ENCODE measurements around the gene LRP1-AS. TPM values are rescaled to one million over a fixed set of nuclear protein-coding genes. Genes with fewer than 3 reads are reported as not detected.
A peak's percentile ranks its signal among the peaks of the same experiment; 100 is the strongest.

LRP1-AS gene
- not detected in 2 replicates for total RNA-seq (2022)
- percentile 15 among the genes with signal in this experiment for Bru-seq, nascent RNA
- percentile 4 among the genes with signal in this experiment for BruChase-seq, experiment 1, labeled RNA remaining after a 6-hour chase
- BruChase-seq, experiment 2, labeled RNA remaining after a 2-hour chase = percentile 19 among the genes with signal in this experiment
- long read RNA-seq = 0 reads

DNA sequence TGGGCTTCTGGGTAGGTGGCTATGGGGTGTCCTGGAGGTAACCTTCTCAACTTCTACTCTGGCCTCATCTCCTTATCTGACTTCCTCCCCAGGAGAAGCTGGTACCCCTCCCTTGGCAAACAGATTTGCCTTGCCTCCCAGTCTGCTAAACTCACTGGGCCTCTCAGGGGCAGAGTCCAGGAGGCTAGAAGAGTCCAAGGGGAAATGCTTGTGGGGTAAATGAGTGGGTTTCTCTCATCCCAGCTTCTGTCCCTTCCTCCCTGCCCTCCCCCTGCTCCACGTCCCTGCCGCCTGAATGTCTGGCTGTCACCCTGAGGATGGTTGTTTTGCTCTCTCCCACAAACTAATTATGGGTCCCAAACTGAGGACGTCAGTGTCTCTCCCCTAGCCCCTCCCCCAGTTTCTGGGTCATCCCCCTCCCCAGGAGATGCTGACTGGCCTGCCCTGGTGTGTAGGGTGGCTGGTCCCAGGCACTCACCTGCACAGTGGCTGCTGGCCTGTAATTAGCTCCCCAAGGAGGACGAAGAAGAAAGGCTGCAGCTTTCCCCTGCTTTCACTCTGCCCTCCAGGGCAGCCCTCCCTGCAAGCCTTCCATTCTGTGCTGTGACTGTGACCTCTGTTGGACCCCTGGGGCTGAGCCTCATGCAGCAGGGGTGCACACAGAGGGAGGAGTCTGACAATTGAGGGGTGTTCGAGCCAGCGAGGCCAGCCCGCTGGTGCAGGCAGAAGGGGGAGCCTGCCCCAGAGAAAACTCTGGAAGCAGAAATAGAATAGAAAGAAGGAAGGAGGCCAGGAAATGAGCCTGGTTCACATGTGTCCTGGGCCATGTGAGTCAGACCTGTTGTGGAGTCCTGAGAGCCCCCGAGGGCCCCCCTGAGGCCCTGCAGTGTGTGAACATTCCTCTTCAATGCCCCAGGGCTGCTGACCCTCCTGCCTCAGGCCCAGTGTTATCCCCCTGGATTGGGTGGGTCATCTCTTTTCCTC is at the start of gene LRP1-AS:
Gene LRP1-AS, minus strand, starts transcription at position 659 of the 984 bp plus-strand sequence.
- intact Hi-C loops (cut with micrococcal nuclease) = no loop called here
- Mint-ChIP-seq H3K4me3 (ENCODE audit: unreplicated experiment) (no peak within 1 kb of the TSS), H3K36me3 (ENCODE audit: insufficient read depth, unreplicated experiment) (peaks cover 35% of the 10 kb centered on the region), H3K9me3 (ENCODE audit: unreplicated experiment) (no peaks in the 10 kb centered on the region), H3K27me3 (ENCODE audit: insufficient read depth, unreplicated experiment) (no peaks in the 10 kb centered on the region), H3K4me1 (ENCODE audit: insufficient read depth, unreplicated experiment) (peaks cover 42% of the 10 kb centered on the region), H3K27ac (ENCODE audit: low read depth, unreplicated experiment) (peak within 1 kb of the TSS; percentile 52)
- no peak for TF ChIP-seq CTCF (IDR thresholded peaks at IDR 0.05; ENCODE audit: unreplicated experiment)
- DNase-seq (ENCODE audit: unreplicated experiment) = no peak
- no TSS peak for BruUV-seq (replicated peaks)
- CTCF ChIA-PET = interaction anchor here (0.7 to 7.1 kb wide), 3 partner anchors 19 to 160 kb away, joined by 3 to 54 read pairs (median 3); no protein-coding TSS in a partner anchor
- POLR2A ChIA-PET = interaction anchor here (1.6 to 4.9 kb wide), 2 partner anchors 36 to 78 kb away, joined by 4 to 34 read pairs; partner anchors contain the start of gene STAT6

DNA sequence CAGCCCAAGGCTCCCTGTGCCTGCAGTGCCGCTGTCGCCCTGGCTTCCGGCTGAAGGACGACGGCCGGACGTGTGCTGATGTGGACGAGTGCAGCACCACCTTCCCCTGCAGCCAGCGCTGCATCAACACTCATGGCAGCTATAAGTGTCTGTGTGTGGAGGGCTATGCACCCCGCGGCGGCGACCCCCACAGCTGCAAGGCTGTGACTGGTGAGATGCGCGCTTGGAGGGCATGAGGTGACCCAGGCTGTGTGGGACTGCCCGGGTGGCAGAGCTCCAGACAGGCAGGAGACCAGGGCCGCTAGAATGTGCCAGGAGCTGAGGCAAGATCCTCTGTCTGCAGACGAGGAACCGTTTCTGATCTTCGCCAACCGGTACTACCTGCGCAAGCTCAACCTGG is 49.5 kb upstream of the LRP1-AS start:
- Mint-ChIP-seq H3K27me3 (ENCODE audit: insufficient read depth, unreplicated experiment) (no peaks in the 10 kb centered on the region), H3K9me3 (ENCODE audit: unreplicated experiment) (no peaks in the 10 kb centered on the region), H3K4me3 (ENCODE audit: unreplicated experiment) (no peak overlapping the region), H3K36me3 (ENCODE audit: insufficient read depth, unreplicated experiment) (peaks cover 31% of the 10 kb centered on the region), H3K4me1 (ENCODE audit: insufficient read depth, unreplicated experiment) (no peaks in the 10 kb centered on the region), H3K27ac (ENCODE audit: low read depth, unreplicated experiment) (no peak overlapping the region)
- ChIA-PET CTCF (interaction anchor here (0.7 to 1.7 kb wide), 3 partner anchors 9 to 128 kb away, joined by 3 to 5 read pairs (median 3); no protein-coding TSS in a partner anchor), POLR2A (no interaction called here)
- no peak for TF ChIP-seq CTCF (IDR thresholded peaks at IDR 0.05; ENCODE audit: unreplicated experiment)
- DNase-seq (ENCODE audit: unreplicated experiment) = no peak
- BruUV-seq (replicated peaks) = no TSS peak
- intact Hi-C loops (cut with micrococcal nuclease) = no loop called here

DNA sequence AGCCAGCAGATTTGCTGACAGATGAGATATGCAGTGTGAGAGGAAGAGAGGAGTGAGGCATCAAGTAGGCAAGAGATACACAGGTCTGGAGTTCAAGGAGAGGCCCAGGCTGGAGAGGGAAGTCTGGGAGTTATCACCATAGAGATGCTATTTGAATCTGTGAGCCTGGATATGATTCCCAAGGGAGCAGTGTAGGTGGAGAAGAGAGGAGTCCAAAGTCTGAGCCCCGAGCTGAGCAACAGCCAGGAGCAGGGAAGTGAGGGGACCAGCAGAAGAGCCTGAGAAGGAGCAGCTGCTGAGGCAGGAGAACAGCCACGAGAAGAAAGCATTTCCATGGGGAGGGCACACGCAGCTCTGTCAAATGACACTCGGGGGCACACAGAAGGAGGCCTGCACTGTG is 49.0 kb upstream of the LRP1-AS start:
- H3K27ac Mint-ChIP-seq (ENCODE audit: low read depth, unreplicated experiment) = no peak overlapping the region

More for the DNA sequence above, 49.0 kb upstream of the LRP1-AS start:
- no TSS peak for BruUV-seq (replicated peaks)
- H3K4me3 Mint-ChIP-seq (ENCODE audit: unreplicated experiment) = no peak overlapping the region
- H3K4me1 Mint-ChIP-seq (ENCODE audit: insufficient read depth, unreplicated experiment) = no peaks in the 10 kb centered on the region
- POLR2A ChIA-PET = no interaction called here
- H3K36me3 Mint-ChIP-seq (ENCODE audit: insufficient read depth, unreplicated experiment) = peaks cover 26% of the 10 kb centered on the region
- no peaks in the 10 kb centered on the region for H3K27me3 Mint-ChIP-seq (ENCODE audit: insufficient read depth, unreplicated experiment)
- no peak for DNase-seq (ENCODE audit: unreplicated experiment)
- TF ChIP-seq CTCF (IDR thresholded peaks at IDR 0.05; ENCODE audit: unreplicated experiment) = no peak
- intact Hi-C loops (cut with micrococcal nuclease) = no loop called here
- CTCF ChIA-PET = interaction anchor here (0.7 kb wide), 2 partner anchors 72 to 127 kb away, joined by 3 read pairs; no protein-coding TSS in a partner anchor
- H3K9me3 Mint-ChIP-seq (ENCODE audit: unreplicated experiment) = no peaks in the 10 kb centered on the region

Measured in MCF 10A (cell line).